AG20443 (cell line): ENCODE measurements around the gene CPSF7.

ENCODE experiments used
- DNase-seq: peaks from one replicate; pipeline ENCODE4 v3.0.0; 2012; ENCODE audit warnings: low spot score, mixed read lengths

Gene CPSF7

GRCh38 chr11:61357233-61357893, 72.4 kb downstream of the CPSF7 start:
- no peak for DNase-seq

GRCh38 chr11:61356706-61357105, 73.1 kb downstream of the CPSF7 start:
- DNase-seq = no peak

GRCh38 chr11:61354208-61354607, 75.6 kb downstream of the CPSF7 start:
- DNase-seq = no peak

- no peak for DNase-seq
Measured at GRCh38 chr11:61353131-61354067, 76.4 kb downstream of the CPSF7 start.
